ENCODE measurements around the gene FCHO2. TPM values are rescaled to one million over a fixed set of nuclear protein-coding genes. Genes with fewer than 3 reads are reported as not detected.
A peak's percentile ranks its signal among the peaks of the same experiment; 100 is the strongest.
"Not testable (repeated sequence)": the region's sequence is repeated elsewhere in the genome, so short reads cannot be mapped to it uniquely, and the experiment has no call there.

FCHO2 gene
- 3.7 and 8.9 TPM in 2 replicates for total RNA-seq (2014; rRNA removed; shearing (Covaris generic))

DNA sequence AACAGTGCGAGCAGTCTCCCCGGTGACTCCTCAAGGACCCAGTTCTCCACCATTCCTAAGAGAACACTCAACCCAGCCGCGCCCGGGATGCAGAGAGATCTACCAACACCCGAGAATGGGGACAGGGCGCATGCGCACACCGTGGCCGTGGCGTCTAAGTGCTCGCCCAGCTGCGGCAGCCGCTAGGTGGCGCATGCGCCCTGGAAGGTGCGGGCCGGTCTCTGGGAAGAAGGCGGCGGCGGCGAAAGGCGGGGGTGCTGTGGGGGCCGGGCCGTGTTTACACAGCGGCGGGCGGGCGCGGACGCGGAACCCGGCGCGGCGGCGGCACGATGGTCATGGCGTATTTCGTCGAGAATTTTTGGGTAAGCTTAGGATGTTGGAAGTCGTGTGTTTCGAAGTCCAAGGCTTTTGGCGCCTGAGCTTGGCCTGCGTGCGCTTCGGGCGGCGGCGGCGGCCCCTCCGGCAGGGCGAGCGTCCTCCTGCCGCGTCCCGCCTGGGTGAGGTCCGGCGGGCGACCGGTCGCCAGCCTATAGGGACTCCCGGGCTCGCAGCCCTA, at the start of gene FCHO2:
Gene FCHO2 (plus strand): TSS at position 274 of the 556 bp plus-strand sequence. CDS start 56 bp downstream, at position 330.
- peaks cover 24% of the 10 kb centered on the region for H3K4me1 ChIP-seq (replicated peaks)
- H3K9me3 ChIP-seq (replicated peaks) = peaks cover 4% of the 10 kb centered on the region; the same call in 1 of the 2 replicates
- no peaks in the 10 kb centered on the region for H3K27me3 ChIP-seq (replicated peaks)
- peaks cover 6% of the 10 kb centered on the region for H3K36me3 ChIP-seq
- DNase-seq (ENCODE audit: low read depth in 1 of 2, low spot score in 2 of 2) = peak; percentile 97 to 99
- H3K4me3 ChIP-seq = peak within 1 kb of the TSS; percentile 97
- peak within 1 kb of the TSS; percentile 78 for H3K27ac ChIP-seq

DNA sequence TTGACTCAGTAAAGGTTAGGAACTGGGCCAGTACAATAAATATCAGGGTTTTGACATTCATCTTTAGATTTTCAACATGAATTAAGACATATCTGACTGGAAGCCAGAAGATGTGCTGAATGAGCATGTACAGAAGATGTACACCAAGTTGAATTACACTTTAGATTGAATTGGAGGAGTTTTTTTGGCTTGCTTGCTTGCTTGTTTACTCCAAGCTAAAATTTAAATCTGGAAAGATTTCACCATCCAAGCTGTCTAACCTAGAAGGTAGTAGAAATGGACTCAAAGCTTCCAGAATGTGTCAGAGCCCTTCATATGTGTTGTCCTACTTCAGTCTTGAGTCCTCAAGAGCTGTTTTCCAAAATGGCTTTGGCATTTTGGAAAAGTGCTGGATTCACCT, 49.0 kb upstream of the FCHO2 start:
- Histone ChIP-seq H3K9me3 (replicated peaks) (no peaks in the 10 kb centered on the region), H3K4me1 (replicated peaks) (no peaks in the 10 kb centered on the region), H3K36me3 (peaks cover 82% of the 10 kb centered on the region), H3K27me3 (replicated peaks) (no peaks in the 10 kb centered on the region), H3K27ac (no peak overlapping the region), H3K4me3 (no peak overlapping the region)
- no peak for DNase-seq (ENCODE audit: low read depth in 1 of 2, low spot score in 2 of 2)

DNA sequence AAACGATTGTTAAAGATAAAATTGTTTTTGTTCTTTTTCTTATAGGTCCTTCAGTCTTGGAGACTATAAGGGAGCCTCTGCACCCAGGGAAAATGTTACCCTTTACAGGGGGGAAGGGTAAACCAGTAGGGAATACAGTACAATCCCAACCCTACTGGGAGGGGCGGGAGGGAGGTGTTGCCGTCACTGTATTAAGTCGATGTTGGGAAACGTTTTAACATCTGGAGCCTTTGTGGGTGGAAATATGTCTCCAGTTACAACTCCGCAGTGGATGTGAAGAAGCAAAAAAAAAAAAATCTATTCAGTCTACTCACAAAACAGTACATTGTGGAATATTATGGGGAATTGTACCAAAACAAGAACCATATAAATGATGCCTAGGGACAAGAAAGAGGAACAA, 47.2 kb upstream of the FCHO2 start:
- no peaks in the 10 kb centered on the region for H3K27me3 ChIP-seq (replicated peaks)
- DNase-seq (ENCODE audit: low read depth in 1 of 2, low spot score in 2 of 2) = no peak
- H3K27ac ChIP-seq = no peak overlapping the region
- no peaks in the 10 kb centered on the region for H3K9me3 ChIP-seq (replicated peaks)
- H3K4me3 ChIP-seq = no peak overlapping the region
- peaks cover 67% of the 10 kb centered on the region for H3K36me3 ChIP-seq
- H3K4me1 ChIP-seq (replicated peaks) = no peaks in the 10 kb centered on the region

DNA sequence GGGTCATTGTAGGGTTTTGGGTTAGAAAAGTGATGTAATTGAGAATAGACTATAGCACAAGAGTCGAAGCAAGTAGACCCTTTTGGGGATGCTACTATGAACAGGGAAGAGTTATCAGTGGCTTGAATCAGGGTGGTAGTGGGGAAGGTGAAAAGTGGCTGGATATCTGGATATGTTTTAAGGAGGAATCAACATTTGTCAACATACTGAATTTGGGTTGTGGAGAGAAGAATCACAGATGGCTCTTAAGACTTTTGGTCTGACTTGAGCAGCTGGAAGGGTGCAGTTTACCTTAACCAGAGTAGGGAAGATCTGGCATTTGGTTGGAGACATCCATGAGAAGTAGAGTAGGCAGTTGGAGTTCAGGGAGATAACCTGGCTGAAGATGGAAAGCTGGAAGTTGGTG, 38.5 kb upstream of the FCHO2 start:
- H3K4me1 ChIP-seq (replicated peaks) = peaks cover 7% of the 10 kb centered on the region; the same call in 1 of the 2 replicates
- H3K4me3 ChIP-seq = no peak overlapping the region
- no peaks in the 10 kb centered on the region for H3K9me3 ChIP-seq (replicated peaks)
- no peak for DNase-seq (ENCODE audit: low read depth in 1 of 2, low spot score in 2 of 2)
- H3K27me3 ChIP-seq (replicated peaks) = no peaks in the 10 kb centered on the region
- H3K36me3 ChIP-seq = no peaks in the 10 kb centered on the region
- no peak overlapping the region for H3K27ac ChIP-seq

DNA sequence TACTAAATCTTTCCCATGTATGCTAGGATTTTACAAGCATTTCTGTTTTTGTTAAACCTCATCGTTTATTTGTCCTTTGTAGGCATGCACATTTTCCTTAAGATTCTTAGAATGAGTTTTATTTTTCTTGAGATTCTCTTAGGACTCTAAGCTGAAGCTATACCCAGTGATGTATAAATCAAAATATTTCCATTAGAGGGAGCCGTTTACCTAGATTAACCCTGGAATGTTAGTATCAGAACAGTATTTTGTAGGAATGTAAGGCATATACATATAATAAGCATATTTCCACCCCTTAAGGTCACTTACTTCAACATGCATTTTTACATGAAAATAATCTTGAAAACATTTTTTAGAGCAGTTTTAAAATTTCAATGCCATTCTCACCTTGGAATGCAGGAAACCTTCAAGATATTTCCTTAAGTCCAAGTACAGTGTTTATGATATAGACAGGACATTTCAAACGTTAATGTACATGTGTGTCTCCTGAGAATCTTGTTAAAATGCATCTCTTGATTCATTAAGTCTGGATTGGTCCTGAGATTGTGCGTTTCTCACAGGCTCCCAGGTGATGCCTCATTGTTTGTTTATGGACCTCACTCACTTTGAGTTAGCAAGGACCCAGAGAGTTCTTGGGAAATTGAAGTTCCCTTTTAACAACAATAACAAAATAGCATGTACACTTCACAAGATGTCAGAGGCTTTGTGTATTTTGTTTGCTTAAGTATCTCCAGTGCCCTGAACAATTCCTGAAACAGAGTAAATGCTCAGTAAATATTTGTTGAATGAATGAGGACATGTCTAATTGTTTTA, 34.9 kb upstream of the FCHO2 start:
- no peak overlapping the region for H3K4me3 ChIP-seq
- H3K27ac ChIP-seq = no peak overlapping the region
- no peaks in the 10 kb centered on the region for H3K36me3 ChIP-seq
- DNase-seq (ENCODE audit: low read depth in 1 of 2, low spot score in 2 of 2) = peak in 1 of 2 experiments; percentile 31
- peaks cover 7% of the 10 kb centered on the region; the same call in 1 of the 2 replicates for H3K4me1 ChIP-seq (replicated peaks)
- H3K9me3 ChIP-seq (replicated peaks) = no peaks in the 10 kb centered on the region
- H3K27me3 ChIP-seq (replicated peaks) = no peaks in the 10 kb centered on the region

DNA sequence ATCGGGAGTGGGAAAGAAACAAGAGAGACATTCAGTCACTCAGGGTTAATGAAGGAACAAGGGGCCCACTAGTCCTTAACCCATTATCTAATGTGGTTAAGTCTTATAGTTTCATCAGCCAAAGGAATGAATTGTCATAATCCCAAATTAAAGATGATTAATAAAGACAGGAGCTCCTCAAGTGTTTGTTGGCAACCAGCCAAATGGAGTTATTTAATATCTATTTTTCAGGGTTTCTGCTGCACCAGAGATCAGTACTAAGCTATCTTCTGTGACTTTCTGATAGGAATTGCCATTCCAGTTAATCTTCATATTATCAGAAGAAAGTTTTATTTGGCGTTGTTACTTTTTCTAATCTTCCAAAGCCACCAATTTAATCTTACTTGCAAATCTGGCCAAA, 34.0 kb upstream of the FCHO2 start:
- H3K36me3 ChIP-seq = no peaks in the 10 kb centered on the region
- no peaks in the 10 kb centered on the region for H3K27me3 ChIP-seq (replicated peaks)
- no peak overlapping the region for H3K4me3 ChIP-seq
- no peak for DNase-seq (ENCODE audit: low read depth in 1 of 2, low spot score in 2 of 2)
- no peak overlapping the region for H3K27ac ChIP-seq
- H3K9me3 ChIP-seq (replicated peaks) = no peaks in the 10 kb centered on the region
- peaks cover 7% of the 10 kb centered on the region; the same call in 1 of the 2 replicates for H3K4me1 ChIP-seq (replicated peaks)

- Histone ChIP-seq H3K4me1 (replicated peaks) (peaks cover 7% of the 10 kb centered on the region; the same call in 1 of the 2 replicates), H3K27me3 (replicated peaks) (no peaks in the 10 kb centered on the region), H3K36me3 (no peaks in the 10 kb centered on the region), H3K4me3 (no peak overlapping the region), H3K27ac (no peak overlapping the region), H3K9me3 (replicated peaks) (no peaks in the 10 kb centered on the region)
- DNase-seq (ENCODE audit: low read depth in 1 of 2, low spot score in 2 of 2) = no peak
Measured at GRCh38 chr5:72922422-72922821, 33.4 kb upstream of the FCHO2 start.

GRCh38 chr5:72925336-72926010, 30.4 kb upstream of the FCHO2 start:
- no peaks in the 10 kb centered on the region for H3K36me3 ChIP-seq
- peaks cover 7% of the 10 kb centered on the region; the same call in 1 of the 2 replicates for H3K4me1 ChIP-seq (replicated peaks)
- no peak overlapping the region for H3K4me3 ChIP-seq
- H3K27me3 ChIP-seq (replicated peaks) = no peaks in the 10 kb centered on the region
- no peak overlapping the region for H3K27ac ChIP-seq
- no peak for DNase-seq (ENCODE audit: low read depth in 1 of 2, low spot score in 2 of 2)
- no peaks in the 10 kb centered on the region for H3K9me3 ChIP-seq (replicated peaks)

- H3K27ac ChIP-seq; H3K4me3 ChIP-seq; H3K9me3 ChIP-seq (replicated peaks); DNase-seq (ENCODE audit: low read depth in 1 of 2, low spot score in 2 of 2); H3K36me3 ChIP-seq; H3K27me3 ChIP-seq (replicated peaks); H3K4me1 ChIP-seq (replicated peaks): not testable (repeated sequence)
Measured at GRCh38 chr5:72932686-72933085, 23.2 kb upstream of the FCHO2 start.

- H3K4me3 ChIP-seq; DNase-seq (ENCODE audit: low read depth in 1 of 2, low spot score in 2 of 2); H3K36me3 ChIP-seq; H3K9me3 ChIP-seq (replicated peaks); H3K27me3 ChIP-seq (replicated peaks); H3K27ac ChIP-seq; H3K4me1 ChIP-seq (replicated peaks): not testable (repeated sequence)
Measured at GRCh38 chr5:72934953-72935725, 20.7 kb upstream of the FCHO2 start.

DNA sequence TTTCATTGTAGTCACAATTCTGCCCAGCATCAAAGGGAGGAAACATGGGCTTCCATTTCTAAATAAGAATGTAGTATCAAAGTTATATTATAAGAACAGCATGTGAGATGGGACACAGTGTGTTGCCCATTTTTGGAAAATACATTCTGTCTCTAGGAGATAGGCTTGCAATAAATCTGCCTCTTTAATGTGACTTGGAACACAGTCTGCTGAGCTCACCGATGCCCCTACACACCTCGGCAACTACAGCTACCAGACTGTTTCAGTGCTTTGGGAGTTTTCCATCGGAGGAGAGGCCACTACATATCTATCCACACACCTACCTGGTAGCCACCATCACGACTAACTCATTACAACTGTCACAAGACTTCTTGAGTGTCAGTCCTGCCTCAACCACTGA, 18.9 kb upstream of the FCHO2 start:
- Histone ChIP-seq H3K9me3 (replicated peaks) (no peaks in the 10 kb centered on the region), H3K27me3 (replicated peaks) (no peaks in the 10 kb centered on the region), H3K4me3 (no peak overlapping the region), H3K4me1 (replicated peaks) (no peaks in the 10 kb centered on the region), H3K27ac (no peak overlapping the region), H3K36me3 (no peaks in the 10 kb centered on the region)
- no peak for DNase-seq (ENCODE audit: low read depth in 1 of 2, low spot score in 2 of 2)

DNA sequence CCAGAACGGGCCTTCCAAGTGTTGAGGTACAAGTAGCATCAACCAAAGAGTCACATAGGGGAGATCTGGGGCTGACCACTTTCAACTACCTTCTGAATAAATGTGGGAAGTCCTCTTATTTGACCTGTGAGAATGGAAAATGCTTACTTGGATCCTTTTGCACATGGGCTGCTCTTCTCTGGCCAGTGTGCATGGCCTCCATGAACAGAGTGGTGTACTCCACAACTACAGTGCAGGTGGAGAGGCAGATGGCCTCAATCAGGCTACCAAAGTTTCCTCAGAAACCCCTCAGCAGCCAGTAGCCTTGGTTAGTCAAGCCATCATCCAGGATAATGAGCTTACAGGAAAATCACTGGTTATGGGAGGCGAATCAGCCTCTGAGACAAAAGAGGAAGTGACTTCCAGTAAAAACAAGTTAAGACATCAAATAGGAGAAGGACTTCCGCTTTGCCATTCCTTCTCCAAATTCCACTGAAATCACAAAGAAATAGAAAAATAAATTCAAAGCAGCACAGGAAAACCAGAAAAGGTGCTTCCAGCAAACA, 18.3 kb upstream of the FCHO2 start:
- Histone ChIP-seq H3K4me1 (replicated peaks) (no peaks in the 10 kb centered on the region), H3K4me3 (no peak overlapping the region), H3K27me3 (replicated peaks) (no peaks in the 10 kb centered on the region), H3K36me3 (no peaks in the 10 kb centered on the region), H3K27ac (no peak overlapping the region), H3K9me3 (replicated peaks) (no peaks in the 10 kb centered on the region)
- DNase-seq (ENCODE audit: low read depth in 1 of 2, low spot score in 2 of 2) = no peak

GRCh38 chr5:72938206-72938605, 17.6 kb upstream of the FCHO2 start:
- Histone ChIP-seq H3K9me3 (replicated peaks) (no peaks in the 10 kb centered on the region), H3K36me3 (no peaks in the 10 kb centered on the region), H3K27ac (no peak overlapping the region), H3K27me3 (replicated peaks) (no peaks in the 10 kb centered on the region), H3K4me1 (replicated peaks) (no peaks in the 10 kb centered on the region), H3K4me3 (no peak overlapping the region)
- no peak for DNase-seq (ENCODE audit: low read depth in 1 of 2, low spot score in 2 of 2)
